ENCODE data around the gene TCF12. TPM values are rescaled to one million over a fixed set of nuclear protein-coding genes. Genes with fewer than 3 reads are reported as not detected.

Gene TCF12
- total RNA-seq, 1 experiment from 2014 or later, result 76.7 TPM

DNA sequence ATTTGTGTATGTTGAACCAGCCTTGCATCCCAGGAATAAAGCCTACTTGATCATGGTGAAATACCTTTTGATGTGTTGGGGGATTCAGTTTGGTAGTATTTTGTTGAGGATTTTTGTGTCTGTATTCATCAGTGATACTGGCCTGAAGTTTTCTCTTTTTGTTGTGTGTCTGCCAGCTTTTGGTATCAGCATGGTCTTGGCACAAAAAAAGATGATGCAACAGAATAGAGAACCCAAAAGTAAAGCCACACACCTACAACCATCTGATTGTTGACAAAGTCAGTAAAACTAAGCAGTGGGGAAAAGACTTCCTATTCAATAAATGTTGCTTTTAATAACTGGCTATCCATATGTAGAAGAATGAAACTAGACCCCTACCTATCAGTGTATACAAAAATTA, 77.6 kb downstream of the TCF12 start:
- Mint-ChIP-seq H3K27ac (no peak overlapping the region; a peak in 1 of 7 replicates), H3K4me1 (peaks cover 3 to 11% of the 10 kb centered on the region in 2 experiments; a peak in 3 of 4 replicates), H3K4me3 (no peak overlapping the region), H3K9me3 (no peaks in the 10 kb centered on the region; a peak in 1 of 5 replicates), H3K36me3 (ENCODE audit: insufficient read depth in 1 of 3, low read depth in 3 of 3) (peaks cover 10 to 16% (median 16%) of the 10 kb centered on the region in 3 experiments; a peak in 5 of 7 replicates), H3K27me3 (ENCODE audit: low read depth) (no peaks in the 10 kb centered on the region)
- Histone ChIP-seq H3K79me1 (ENCODE audit: insufficient read depth, low read depth, low read length, poor library complexity, severe bottlenecking) (peaks cover 3% of the 10 kb centered on the region), H3K79me2 (ENCODE audit: insufficient read depth, low read length) (peaks cover 9% of the 10 kb centered on the region; the same call in 1 of the 2 replicates), H3K56ac (ENCODE audit: insufficient read length, low read depth, low read length) (no peak overlapping the region), H3K14ac (ENCODE audit: insufficient read depth, low read length) (no peak overlapping the region), H2BK15ac (ENCODE audit: low read depth, low read length) (no peak overlapping the region), H4K91ac (ENCODE audit: insufficient read length, low read depth, low read length) (no peak overlapping the region), H3K9ac (ENCODE audit: extremely low read depth, insufficient read length, low read length) (no peak overlapping the region), H3K4ac (ENCODE audit: low read depth, low read length) (no peak overlapping the region), H3K27me3 (ENCODE audit: insufficient read depth, low read length) (no peaks in the 10 kb centered on the region), H3T11ph (ENCODE audit: low read length) (no peak overlapping the region), H2BK12ac (ENCODE audit: insufficient read length, low read depth, low read length) (no peak overlapping the region), H2AFZ (ENCODE audit: low read length) (no peak overlapping the region), H4K8ac (replicated peaks; ENCODE audit: insufficient read length, low read depth, low read length) (no peak overlapping the region), H2BK20ac (ENCODE audit: low read depth, low read length, poor library complexity, severe bottlenecking) (no peak overlapping the region), H3K23ac (ENCODE audit: insufficient read length, low read depth, low read length) (no peak overlapping the region), H3K18ac (ENCODE audit: insufficient read length, low read depth, low read length) (no peak overlapping the region), H2BK5ac (ENCODE audit: insufficient read length, low read length) (no peak overlapping the region), H3K4me1 (ENCODE audit: insufficient read depth, low read length) (no peaks in the 10 kb centered on the region), H3K4me2 (ENCODE audit: insufficient read depth, insufficient read length, low read length) (no peak overlapping the region), H3K23me2 (ENCODE audit: insufficient read length, low read depth, low read length, poor library complexity, severe bottlenecking) (no peaks in the 10 kb centered on the region), H2AK5ac (ENCODE audit: insufficient read length, low read length) (no peak overlapping the region), H3K9me3 (ENCODE audit: control insufficient read depth, low read depth, low read length) (no peaks in the 10 kb centered on the region), H4K5ac (ENCODE audit: insufficient read length, low read depth, low read length) (no peak overlapping the region), H2BK120ac (ENCODE audit: low read depth, low read length, poor library complexity, severe bottlenecking) (no peak overlapping the region), H4K20me1 (ENCODE audit: control insufficient read depth, insufficient read depth, insufficient read length) (no peaks in the 10 kb centered on the region), H3K27ac (ENCODE audit: insufficient read length, low read depth, low read length) (no peak overlapping the region)
- DNase-seq, result no peak
- TF ChIP-seq, protein P1, sequence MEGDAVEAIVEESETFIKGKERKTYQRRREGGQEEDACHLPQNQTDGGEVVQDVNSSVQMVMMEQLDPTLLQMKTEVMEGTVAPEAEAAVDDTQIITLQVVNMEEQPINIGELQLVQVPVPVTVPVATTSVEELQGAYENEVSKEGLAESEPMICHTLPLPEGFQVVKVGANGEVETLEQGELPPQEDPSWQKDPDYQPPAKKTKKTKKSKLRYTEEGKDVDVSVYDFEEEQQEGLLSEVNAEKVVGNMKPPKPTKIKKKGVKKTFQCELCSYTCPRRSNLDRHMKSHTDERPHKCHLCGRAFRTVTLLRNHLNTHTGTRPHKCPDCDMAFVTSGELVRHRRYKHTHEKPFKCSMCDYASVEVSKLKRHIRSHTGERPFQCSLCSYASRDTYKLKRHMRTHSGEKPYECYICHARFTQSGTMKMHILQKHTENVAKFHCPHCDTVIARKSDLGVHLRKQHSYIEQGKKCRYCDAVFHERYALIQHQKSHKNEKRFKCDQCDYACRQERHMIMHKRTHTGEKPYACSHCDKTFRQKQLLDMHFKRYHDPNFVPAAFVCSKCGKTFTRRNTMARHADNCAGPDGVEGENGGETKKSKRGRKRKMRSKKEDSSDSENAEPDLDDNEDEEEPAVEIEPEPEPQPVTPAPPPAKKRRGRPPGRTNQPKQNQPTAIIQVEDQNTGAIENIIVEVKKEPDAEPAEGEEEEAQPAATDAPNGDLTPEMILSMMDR (conservative IDR thresholded peaks at IDR 0.05), result no peak

All from H9 (cell line).